ENCODE data around the gene PHACTR1. TPM values are rescaled to one million over a fixed set of nuclear protein-coding genes. Genes with fewer than 3 reads are reported as not detected.
A peak's percentile ranks its signal among the peaks of the same experiment; 100 is the strongest.

The PHACTR1 gene
- total and polyA plus RNA-seq, 9 of the 15 experiments (the other 6 are each of a cell fraction or from before 2014, with no cell fraction given) = 11.5 to 32.6 (median 22.0) TPM

DNA sequence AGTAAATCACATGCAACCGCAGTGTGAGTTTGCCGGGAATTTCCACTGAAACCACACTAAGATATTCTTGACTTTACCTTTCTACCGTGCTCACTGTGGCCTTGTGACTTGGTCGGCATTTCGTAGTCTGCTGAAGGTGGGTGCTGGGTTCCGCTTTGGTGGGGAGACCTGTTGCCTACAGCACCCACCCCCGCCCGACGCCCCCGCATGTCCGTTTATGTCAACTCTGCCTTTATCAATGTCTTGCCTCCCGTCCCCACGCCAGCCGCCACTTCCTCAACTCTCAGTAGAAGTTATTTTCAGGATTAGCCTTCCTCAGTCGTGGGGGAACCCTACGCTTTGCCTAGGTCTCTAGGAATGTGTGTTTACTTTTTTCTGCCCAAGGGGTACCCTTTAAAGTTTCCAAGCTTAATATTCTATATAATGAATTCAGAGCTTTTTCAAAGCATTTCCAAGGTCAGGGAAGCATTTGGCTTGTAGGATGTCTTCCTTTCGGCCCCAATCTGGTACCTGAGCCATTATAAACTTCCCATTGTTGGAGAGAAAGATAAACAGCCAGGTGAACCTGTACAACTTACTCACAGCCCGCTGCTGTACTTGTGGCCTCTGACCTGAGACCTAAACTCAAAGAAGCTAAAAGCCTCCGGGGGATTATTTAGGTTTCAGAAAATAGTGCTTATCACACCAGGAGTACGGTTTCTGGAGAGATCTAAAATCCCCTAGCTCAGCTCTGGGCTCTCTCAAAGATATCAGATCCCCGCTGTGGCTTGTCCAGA is 557.6 kb downstream of the PHACTR1 start (continued):
- no peak for TF ChIP-seq ZNF764 (CRISPR knock-in tag; IDR thresholded peaks at IDR 0.05; ENCODE audit: low read depth)
- no peak for TF ChIP-seq PURB (CRISPR knock-in tag; IDR thresholded peaks at IDR 0.05; ENCODE audit: low read depth)
- no peak for TF ChIP-seq ZNF696 (CRISPR knock-in tag; conservative IDR thresholded peaks at IDR 0.05)
- TF ChIP-seq DNMT1 (IDR thresholded peaks at IDR 0.05) = no peak
- 0 out of 2 replicates have a peak, but pooled peaks have one; percentile 47 for TF ChIP-seq ETV5 (CRISPR knock-in tag; IDR thresholded peaks at IDR 0.05; ENCODE audit: low read depth)
- TF ChIP-seq KDM4B (IDR thresholded peaks at IDR 0.05; ENCODE audit: borderline replicate concordance in 2 of 2, low read depth in 1 of 2) = 0 out of 4 replicates have a peak, but pooled peaks of 1 of the 2 experiments have one; percentile 85
- TF ChIP-seq SETDB1 (IDR thresholded peaks at IDR 0.05; ENCODE audit: low read length) = no peak
- TF ChIP-seq TEAD2 (tag; IDR thresholded peaks at IDR 0.05) = no peak
- TF ChIP-seq SRSF7 (optimal IDR thresholded peaks at IDR 0.05; ENCODE audit: low read depth, low read length) = no peak
- no peak for TF ChIP-seq NCOA4 (IDR thresholded peaks at IDR 0.05; ENCODE audit: partially characterized antibody)
- TF ChIP-seq OTX1 (CRISPR knock-in tag; IDR thresholded peaks at IDR 0.05) = 0 out of 2 replicates have a peak, but pooled peaks have one; percentile 53
- TF ChIP-seq HDAC2 (IDR thresholded peaks at IDR 0.05) = peak; percentile 65
- TF ChIP-seq ZNF134 (CRISPR knock-in tag; conservative IDR thresholded peaks at IDR 0.05) = no peak
- TF ChIP-seq ZNF24 (IDR thresholded peaks at IDR 0.05) = no peak
- TF ChIP-seq, protein P1, sequence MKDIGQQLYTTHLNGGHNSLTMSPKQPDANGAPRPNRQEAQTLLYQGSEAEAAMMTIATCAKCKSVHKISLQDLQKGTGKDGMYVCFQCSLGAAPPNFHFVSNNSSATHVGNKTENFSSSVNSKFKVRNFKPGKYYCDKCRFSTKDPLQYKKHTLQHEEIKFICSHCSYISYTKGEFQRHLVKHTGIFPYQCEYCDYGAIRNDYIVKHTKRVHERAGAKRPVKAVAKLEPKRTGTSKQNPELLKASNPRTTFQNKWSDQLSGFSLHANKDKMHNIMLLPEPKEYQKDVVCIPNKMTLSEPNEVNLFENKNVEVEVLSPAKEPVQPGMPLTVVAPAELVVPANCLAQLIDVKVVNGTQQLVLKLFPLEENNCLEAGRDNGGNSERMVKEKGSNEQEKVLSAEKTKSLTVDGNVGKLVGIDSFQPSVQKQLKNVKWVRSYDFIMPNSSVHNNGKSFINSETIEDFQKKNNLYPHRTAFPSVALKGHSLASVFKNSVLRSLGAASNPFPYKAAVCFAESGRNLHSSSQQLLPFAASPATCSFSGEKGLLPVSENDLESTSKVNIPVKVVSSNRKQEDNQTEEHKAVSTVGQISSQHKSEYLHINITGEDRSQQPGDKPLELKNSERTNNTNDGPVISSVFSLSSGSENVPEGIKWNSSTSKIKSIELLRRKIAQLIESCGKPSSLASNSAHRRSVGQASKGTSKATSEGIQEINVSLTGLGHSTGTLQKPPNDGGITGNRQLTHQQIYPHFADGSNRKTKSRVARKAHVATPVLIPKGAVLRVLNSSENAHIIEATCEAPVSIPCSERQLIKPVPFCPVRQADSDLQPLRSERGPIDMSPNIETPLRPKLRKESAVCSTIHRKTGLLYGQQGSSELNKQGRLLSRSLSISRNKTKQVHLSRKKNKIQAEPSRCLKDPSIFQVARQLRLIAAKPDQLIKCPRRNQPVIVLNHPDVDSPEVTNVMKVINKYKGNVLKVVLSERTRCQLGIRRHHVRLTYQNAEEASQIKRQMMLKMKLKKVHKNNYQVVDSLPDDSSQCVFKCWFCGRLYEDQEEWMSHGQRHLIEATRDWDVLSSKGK (CRISPR knock-in tag; IDR thresholded peaks at IDR 0.05) = no peak
- 0 out of 2 replicates have a peak, but pooled peaks have one; percentile 18 for TF ChIP-seq GATAD2B (IDR thresholded peaks at IDR 0.05; ENCODE audit: borderline replicate concordance)
- TF ChIP-seq ETS2 (tag; IDR thresholded peaks at IDR 0.05; ENCODE audit: borderline replicate concordance, poor library complexity, severe bottlenecking) = no peak
- no peak for TF ChIP-seq ERF (CRISPR knock-in tag; IDR thresholded peaks at IDR 0.05)
- peak; percentile 47; the same call in 1 of the 2 replicates for TF ChIP-seq TCF7 (IDR thresholded peaks at IDR 0.05; ENCODE audit: borderline replicate concordance)
- TF ChIP-seq MEF2D (tag; conservative IDR thresholded peaks at IDR 0.05; ENCODE audit: low read depth) = peak; percentile 57
- TF ChIP-seq ZNF197 (CRISPR knock-in tag; IDR thresholded peaks at IDR 0.05; ENCODE audit: low read depth) = no peak
- no peak for TF ChIP-seq GTF2A2 (tag; IDR thresholded peaks at IDR 0.05)
- TF ChIP-seq, protein P2, sequence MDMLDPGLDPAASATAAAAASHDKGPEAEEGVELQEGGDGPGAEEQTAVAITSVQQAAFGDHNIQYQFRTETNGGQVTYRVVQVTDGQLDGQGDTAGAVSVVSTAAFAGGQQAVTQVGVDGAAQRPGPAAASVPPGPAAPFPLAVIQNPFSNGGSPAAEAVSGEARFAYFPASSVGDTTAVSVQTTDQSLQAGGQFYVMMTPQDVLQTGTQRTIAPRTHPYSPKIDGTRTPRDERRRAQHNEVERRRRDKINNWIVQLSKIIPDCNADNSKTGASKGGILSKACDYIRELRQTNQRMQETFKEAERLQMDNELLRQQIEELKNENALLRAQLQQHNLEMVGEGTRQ (CRISPR knock-in tag; IDR thresholded peaks at IDR 0.05) = no peak
- no peak for TF ChIP-seq C11orf30 (IDR thresholded peaks at IDR 0.05; ENCODE audit: low read depth)
- TF ChIP-seq HNRNPUL1 (IDR thresholded peaks at IDR 0.05; ENCODE audit: low read length) = 0 out of 2 replicates have a peak, but pooled peaks have one; percentile 84
- TF ChIP-seq CHD2 (IDR thresholded peaks at IDR 0.05; ENCODE audit: low read depth, low read length) = peak; percentile 12; the same call in 1 of the 2 replicates
- peak; percentile 64 for TF ChIP-seq POLR2G (IDR thresholded peaks at IDR 0.05; ENCODE audit: low read depth, low read length)
